Measurements from ENCODE around the gene KSR1.

DNA sequence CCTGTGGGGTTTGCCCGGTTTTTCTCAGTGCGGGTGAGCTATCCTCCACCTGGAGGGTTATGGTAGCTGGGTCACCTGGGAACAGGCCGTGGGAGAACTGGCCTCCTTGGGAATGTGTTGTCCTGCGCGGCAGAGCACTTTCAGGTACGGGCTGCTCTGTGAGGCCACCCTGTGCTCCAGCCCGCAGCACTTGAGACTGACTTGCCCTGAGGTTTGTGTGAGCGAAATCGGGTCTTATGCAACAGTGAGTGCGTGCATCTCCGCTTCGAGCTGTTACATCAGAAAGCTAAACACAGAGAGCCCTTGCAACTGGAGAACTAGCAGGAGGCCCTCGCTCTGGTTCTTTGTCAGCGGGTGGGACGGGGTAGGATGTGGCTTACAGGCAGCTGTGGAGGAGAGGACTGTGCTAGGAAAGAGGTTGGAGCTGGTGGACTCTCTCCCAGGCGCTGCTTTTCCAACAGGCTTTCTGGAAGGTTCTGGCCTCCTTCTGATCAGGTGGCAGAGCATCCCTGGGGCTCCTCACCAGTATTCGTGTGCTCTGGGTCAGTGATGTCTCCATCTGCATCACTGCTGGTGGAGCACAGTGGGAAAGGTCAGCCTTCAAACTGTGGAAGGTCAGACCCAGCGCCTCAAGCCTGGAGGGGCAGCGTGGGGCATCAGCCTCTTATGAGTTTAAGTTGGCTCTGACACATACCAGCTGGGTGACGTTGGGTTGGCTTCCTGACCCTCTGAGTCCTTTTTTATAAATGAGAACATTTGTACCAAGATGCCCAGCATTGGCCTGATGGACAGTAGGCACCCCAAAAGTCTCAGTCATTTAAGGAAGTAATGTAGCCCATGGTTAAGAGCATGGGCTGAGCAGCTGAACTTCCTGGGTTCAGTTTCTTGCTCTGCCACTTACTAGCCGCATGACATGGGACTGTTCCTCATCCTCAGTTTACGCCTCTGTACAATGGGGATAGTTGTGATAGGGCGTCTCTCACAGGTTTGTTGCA lies 76.3 kb downstream of the KSR1 start:
- TF ChIP-seq POLR2A (IDR thresholded peaks at IDR 0.05) (no peak), CTCF (IDR thresholded peaks at IDR 0.05) (no peak), POLR2AphosphoS5 (IDR thresholded peaks at IDR 0.05) (no peak)
